Hair follicle dermal papilla cell (primary cell): Measurements from ENCODE around the gene MMRN2. TPM values are rescaled to one million over a fixed set of nuclear protein-coding genes. Genes with fewer than 3 reads are reported as not detected.

Experiments used
- small RNA-seq: library from RNA; depleted of rRNA; stranded (forward); fragments of <200 nt; gene quantifications from one replicate; pipeline ENCODE3, GENCODE V24; 2012
- total RNA-seq: library from RNA; depleted of rRNA; stranded (reverse); fragments of >200 nt; gene quantifications from 2 replicates; pipeline ENCODE4 v1.2.3, GENCODE V29; 2012

The MMRN2 gene
- 1.5 and 1.6 TPM in 2 replicates for total RNA-seq

DNA sequence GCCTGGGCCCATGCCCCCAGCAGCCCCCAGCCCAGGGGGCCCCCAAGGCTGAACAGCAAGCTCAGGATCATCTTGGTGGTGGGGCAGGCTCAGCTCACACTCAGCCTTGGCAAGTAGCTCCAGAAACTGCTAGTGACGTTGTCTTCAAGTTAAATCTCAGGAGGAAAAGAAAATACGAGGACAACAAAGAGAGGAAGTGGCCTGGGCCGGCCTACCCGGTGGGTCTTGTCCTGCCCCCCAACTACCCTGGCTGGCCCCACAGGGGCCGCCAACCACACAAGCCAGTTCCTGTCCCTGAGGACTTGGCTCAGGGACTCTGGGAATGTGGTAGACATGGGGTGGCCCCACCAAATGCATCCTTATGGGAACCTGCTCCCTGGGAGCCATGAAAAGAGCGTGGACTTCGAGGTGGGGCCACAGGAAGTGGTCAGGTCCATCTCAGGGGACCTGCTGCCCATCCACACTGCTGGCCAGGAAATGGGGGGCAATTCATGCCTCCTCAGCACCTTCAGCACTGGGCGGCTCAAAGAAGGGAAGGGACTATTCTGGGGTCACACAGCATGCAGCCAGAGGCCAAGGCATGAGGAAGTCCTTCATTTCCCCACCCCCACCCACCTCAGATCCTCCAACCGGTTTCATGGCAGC lies at the start of gene MMRN2:
TSS of gene MMRN2 (minus strand) at position 145 of the 645 bp plus-strand sequence. CDS start at position 71, 74 bp downstream.

GRCh38 chr10:86968271-86968993 lies 11.0 kb upstream of the MMRN2 start, which contains the start of gene ADIRF:
TSS of gene ADIRF (plus strand) at chr10:86968482. CDS start at chr10:86968545, 63 bp downstream.

DNA sequence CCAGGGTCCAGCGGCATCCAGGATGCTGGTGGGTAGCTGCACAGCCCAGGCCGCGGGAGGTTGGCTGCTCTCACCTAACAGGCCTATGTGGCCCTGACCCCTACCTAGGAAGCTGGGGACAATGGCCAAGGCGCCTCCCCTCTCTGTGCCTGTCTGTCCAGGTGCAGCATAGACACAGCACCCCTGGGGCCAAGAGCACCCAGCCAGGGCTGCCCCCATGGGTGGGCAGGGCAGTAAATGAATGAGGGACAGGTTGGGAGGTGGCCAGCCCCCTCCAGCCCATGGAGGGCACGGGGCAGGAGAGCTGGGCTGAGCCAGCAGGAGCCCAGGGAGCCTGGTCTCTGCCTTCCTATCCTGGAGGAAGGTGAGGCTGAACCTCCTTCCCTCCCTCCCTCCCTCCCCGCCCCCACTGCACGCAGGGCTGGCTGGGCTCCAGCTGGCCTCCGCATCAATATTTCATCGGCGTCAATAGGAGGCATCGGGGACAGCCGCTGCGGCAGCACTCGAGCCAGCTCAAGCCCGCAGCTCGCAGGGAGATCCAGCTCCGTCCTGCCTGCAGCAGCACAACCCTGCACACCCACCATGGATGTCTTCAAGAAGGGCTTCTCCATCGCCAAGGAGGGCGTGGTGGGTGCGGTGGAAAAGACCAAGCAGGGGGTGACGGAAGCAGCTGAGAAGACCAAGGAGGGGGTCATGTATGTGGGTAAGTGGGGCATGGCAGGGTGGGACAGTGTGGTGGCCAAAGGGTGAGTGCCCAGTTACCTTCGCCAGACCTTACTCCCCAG lies 893 bp upstream of the MMRN2 start, which contains the start of gene SNCG:
TSS of gene SNCG (plus strand) at position 484 of the 785 bp plus-strand sequence. CDS start at position 583, 99 bp downstream.

Small RNA genes within 50 kb of the gene (small RNA-seq; reads per million reads assigned to genes)
- gene BMS1P3 (not detected), gene RNU1-19P (6.1 reads per million, percentile 83 among the genes with 10 or more reads in this experiment)

Other genes starting within 250 kb of the MMRN2 start
- 72.3 and 87.5 TPM in 2 replicates for gene BMPR1A, start 201.0 kb downstream of the MMRN2 start, total RNA-seq
- 1.5 and 3.2 TPM in 2 replicates for gene SNCG, start 984 bp upstream of the MMRN2 start, total RNA-seq
- gene ADIRF, start 10.9 kb upstream of the MMRN2 start, total RNA-seq = 10.4 and 24.4 TPM in 2 replicates
- gene FAM25A, start 62.7 kb upstream of the MMRN2 start, total RNA-seq = not detected in 2 replicates
- 236 and 243 TPM in 2 replicates for gene GLUD1, start 137.2 kb upstream of the MMRN2 start, total RNA-seq
- gene SHLD2, start 137.6 kb upstream of the MMRN2 start, total RNA-seq = 33.5 and 38.0 TPM in 2 replicates